Left ventricle myocardium superior (tissue), 1 donor: ENCODE results near the gene FGFR1OP2. TPM values are rescaled to one million over a fixed set of nuclear protein-coding genes. Genes with fewer than 3 reads are reported as not detected.
"Not testable (repeated sequence)": the region's sequence is repeated elsewhere in the genome, so short reads cannot be mapped to it uniquely, and the experiment has no call there.

ENCODE experiments used
- ATAC-seq: fragments of 200-7000 bp; cut with Tn5 transposase; one replicate; pipeline ENCODE4 v1.9.1; 2020; ENCODE audit warnings: mild to moderate bottlenecking, moderate library complexity
- DNase-seq: peaks from one replicate; pipeline ENCODE4 v3.0.0-alpha.2; 2020
- intact Hi-C: fragments of 100-400 bp; cut with micrococcal nuclease; formaldehyde crosslinking; loops from one replicate; pipeline ENCODE4 v1.11.0; 2022
- total RNA-seq: library from RNA; stranded (reverse); fragmentation: NEBNext Ultra II Directional; extraction: Animal tissue kit (Norgen Biotek cat#: 25700); gene quantifications from one replicate; pipeline ENCODE4 v1.2.1, GENCODE V29; 2021
- donor health status: DM: no; HTN: yes; CAD: no; lungs with severe emphysema.

Gene FGFR1OP2
- total RNA-seq, 1 donor from 2014 or later: 34.7 TPM

DNA sequence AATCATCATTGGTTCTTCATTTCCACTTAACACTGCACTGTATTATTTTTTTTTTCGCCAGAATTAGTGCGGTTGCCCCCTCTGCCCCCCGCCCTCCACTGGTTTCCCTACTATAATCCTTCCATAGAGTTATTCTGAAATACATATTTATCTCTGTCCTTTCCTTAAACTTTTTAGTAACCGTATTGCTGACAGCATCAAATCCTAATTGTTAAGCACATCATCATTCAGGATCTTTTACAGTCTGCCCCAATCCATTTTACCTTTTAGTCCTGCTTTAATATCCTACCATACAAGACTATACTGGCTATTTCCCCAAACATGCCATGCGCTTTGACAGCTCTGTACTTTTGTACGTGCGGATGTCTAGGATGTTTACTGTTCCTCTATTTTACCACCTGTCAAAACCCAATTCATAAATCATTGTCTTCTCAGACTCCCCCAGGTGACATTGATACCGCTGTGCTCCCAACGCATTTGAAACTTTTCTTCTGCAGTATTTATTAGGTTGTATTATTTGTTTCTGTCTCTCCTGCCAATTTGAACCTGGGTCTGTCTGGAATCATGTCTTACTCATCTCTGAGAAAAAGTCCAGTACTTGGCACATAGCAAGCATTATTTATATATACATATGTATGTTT lies 1.0 kb downstream of the FGFR1OP2 start:
- ATAC-seq (no peak), DNase-seq (no peak)
- intact Hi-C loops: loop anchor here (10.0 kb wide), 1 partner anchor 75 kb away; the partner anchor contains the start of gene TM7SF3

DNA sequence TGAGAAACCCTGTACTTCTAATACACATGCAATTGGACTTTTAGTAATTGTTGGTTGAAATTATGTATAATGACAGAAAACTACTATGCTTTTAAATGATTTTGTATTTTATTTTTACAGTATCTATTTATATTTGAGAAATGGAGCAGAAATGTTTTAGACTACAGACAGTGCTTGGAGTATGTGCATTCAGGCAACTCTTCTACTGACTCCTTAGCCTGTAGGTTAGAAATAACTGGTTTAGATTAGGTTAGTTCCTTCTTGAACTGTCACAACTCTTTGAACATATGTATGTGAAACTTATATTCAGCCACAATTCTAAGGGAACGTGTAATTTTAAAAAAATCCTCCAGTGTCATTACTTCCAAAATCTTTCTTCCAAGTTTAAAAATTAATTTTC lies 1.7 kb downstream of the FGFR1OP2 start:
- no peak for ATAC-seq
- intact Hi-C loops: loop anchor here (10.0 kb wide), 1 partner anchor 75 kb away; the partner anchor contains the start of gene TM7SF3

DNA sequence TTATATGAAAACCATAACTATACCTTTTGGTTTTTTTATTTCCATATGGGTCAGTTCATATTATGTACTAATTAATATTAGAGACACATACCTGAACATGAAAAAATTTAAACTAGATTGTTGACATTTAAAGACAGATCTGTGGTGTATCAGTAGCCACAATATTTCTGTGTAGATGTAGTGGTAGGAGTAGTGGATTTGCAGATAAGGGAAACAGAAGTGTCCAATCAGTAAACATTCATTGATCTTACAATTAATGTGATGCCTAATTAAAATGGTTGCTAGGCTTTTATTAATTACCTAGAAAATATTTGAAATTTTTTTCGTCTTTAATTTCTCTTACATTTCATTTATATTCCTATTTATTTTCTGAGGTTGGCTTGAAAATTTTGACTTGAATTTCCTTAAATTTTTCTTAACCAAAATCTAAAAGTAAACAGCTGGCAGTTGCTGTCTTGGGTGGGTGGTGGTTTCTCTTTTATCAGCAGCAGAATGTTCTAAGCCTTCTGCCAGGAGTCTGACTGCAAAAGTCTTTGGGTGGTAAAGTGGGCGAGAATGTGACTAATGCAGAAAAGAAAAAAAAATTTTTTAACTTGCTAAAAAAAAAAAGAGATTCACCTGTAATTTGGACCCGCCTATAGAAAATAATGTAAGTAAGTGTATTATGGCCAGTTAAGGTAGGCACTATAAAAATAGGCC lies 2.4 kb downstream of the FGFR1OP2 start:
- ATAC-seq: no peak
- no peak for DNase-seq
- intact Hi-C loops: no loop called here

More for the DNA sequence above, 1.7 kb downstream of the FGFR1OP2 start:
- DNase-seq: no peak

DNA sequence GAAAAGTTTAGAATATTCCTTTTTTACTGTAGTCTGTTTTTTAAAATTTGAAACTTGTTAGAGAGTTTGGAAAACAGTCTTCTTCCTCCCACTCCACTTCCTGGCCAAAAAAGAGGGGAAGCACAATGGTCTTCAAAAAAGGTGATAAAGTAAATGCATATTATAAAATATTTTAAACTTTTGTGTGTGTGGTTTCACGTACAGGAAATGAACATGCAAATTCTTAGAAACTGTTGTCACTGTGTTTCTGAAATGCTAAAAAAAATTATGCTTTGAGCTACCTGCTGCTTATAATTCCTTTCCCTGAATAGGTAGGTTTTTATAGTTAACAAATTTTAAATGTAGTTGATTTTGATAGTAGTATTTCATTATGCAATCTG lies 2.9 kb downstream of the FGFR1OP2 start:
- DNase-seq: no peak
- no peak for ATAC-seq
- intact Hi-C loops: no loop called here

DNA sequence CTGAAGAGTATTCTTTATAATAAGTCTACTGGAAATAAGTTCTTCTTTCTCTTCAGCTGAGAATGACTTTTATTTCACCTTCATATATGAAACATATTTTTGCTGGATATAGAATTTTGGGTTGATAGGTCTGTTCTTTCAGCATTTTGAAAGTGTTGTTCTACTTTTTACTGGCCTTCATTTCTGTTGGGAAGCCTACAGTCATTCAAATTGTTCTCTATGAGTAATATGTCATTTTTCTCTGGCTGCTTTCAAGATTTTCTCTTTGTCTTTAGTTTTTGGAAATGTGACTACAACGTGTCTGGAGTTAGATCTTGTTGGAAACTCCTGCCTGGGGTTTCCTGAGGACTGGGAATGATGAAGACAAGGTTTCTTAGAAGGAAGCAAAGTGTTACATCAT lies 10.0 kb downstream of the FGFR1OP2 start:
- ATAC-seq: no peak
- intact Hi-C loops: no loop called here
- DNase-seq: no peak

DNA sequence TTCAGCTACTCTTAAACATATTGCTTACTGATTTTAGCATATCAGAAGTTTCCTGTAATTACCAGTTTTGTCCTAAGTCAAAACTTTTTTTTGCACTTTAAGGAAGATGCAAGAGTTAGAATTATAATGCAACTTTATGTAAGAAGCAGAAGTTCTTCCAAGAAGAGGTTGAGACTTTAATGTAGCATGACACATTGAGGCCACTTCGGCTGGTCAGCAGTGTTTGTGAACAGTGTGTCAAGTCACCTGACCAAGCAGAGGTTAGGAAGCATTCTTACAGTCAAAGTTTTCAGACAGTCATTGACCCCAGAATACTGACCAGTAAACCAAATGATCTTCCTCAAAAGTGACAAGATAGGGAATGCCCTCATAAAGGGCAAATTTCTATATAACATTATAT lies 15.2 kb downstream of the FGFR1OP2 start:
- ATAC-seq (peak; percentile 41), DNase-seq (no peak)
- intact Hi-C loops: no loop called here

DNA sequence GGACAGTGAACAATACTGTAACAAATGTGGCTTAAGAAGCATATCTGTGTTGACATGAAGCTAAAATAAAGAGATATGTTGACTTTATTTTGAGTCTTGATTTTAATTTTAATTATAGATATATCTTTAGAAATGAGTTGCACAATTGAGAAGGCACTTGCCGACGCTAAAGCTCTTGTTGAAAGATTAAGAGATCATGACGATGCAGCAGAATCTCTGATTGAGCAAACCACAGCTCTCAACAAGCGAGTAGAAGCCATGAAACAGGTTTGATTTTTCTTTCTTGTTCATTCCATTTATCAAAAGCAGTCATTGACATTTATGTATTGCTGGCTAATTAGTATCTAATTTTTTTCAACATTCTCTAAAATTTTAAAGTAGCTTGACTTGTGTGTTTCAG lies 15.8 kb downstream of the FGFR1OP2 start:
- intact Hi-C loops: no loop called here
- DNase-seq: no peak
- no peak for ATAC-seq

DNA sequence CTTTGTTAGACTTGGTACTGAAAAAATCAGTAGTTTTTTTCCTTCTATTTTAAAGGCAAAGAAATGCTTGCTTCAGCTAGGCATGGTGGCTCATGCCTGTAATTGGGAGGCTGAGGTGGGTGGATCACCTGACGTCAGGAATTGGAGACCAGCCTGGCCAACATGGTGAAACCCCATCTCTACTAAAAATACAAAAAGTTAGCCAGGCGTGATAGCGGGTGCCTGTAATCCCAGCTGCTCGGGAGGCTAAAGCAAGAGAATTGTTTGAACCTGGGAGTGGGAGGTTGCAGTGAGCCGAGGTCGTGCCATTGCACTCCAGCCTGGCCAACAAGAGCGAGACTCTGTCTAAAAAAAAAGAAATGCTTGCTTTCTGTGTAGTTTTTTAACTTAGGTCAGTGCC lies 23.1 kb downstream of the FGFR1OP2 start:
- intact Hi-C loops, ATAC-seq, DNase-seq: not testable (repeated sequence)

DNA sequence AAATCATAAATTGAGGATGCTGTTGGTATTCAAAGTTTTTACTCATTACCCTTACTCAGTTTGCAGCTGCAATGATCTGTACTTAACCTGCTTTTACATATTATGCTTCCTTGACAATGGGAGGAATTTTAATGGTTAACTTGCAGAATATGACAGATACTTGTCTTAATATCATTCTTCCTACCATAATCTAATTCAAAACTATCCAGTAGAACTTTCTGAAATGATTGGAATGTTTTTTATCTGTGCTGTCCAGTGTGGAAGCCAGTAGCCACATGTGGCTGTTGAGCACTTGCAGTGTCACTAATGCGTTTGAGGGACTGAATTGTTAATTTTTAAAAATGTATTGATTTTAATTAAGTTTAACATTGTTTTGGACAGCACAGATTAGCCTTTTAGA lies 23.5 kb downstream of the FGFR1OP2 start:
- ATAC-seq (no peak), DNase-seq (no peak)
- intact Hi-C loops: no loop called here

DNA sequence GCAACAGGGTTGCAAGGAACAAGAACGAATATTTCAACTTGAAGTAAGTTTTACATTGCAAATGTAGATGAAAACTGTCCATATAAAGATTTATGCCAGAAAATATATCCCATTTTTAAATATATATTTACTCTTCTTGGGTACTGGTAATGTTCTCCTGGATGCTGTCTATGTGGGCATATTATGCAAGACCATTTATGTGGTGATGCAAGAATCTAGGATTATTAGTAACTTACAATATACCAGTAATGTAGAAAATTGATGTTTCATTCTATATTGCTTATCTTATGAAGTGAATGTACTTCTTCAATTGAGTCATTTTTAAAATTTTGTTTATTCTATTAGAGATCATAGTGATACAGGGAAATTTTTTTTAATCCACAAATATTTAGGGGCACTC lies 25.1 kb downstream of the FGFR1OP2 start:
- DNase-seq (no peak), ATAC-seq (no peak)
- intact Hi-C loops: no loop called here

DNA sequence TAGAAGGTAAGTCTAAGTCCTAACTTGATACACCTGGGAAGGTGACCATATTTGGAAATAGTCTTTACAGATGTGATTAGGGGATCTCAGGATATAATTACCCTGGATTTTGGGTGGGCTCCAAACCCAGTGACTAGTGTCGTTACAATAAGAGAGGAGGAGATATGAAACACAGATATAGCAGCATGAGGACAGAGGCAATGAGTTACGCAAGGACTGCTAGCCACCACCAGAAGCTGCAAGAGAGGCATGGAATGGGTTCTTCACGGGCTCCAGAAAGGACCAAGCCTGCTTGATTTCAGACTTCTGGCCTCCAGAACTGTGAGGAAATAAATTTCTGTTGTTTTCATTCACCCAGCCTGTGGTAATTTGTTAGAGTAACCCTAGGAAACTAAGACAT lies 28.6 kb downstream of the FGFR1OP2 start:
- intact Hi-C loops: no loop called here
- DNase-seq: no peak
- no peak for ATAC-seq

DNA sequence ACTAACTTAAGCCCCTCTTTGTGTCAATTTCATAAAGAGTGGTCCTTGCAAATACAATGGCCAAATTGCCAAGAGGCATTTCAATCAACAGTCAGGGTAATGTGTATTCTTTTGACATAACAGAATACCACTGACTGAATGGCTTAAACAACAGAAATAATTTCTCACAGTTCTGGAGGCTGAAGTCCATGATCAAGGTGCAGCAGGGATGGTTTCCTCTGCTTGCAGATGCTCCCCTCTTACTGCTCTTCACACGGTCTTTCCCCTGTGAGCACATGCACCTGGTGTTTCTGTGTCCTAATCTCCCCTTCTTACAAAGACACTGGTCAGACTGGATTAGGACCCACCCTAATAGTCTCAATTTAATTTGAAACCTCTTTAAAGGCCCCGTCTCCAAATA lies 31.9 kb downstream of the FGFR1OP2 start:
- ATAC-seq (no peak), DNase-seq (no peak)
- intact Hi-C loops: no loop called here

DNA sequence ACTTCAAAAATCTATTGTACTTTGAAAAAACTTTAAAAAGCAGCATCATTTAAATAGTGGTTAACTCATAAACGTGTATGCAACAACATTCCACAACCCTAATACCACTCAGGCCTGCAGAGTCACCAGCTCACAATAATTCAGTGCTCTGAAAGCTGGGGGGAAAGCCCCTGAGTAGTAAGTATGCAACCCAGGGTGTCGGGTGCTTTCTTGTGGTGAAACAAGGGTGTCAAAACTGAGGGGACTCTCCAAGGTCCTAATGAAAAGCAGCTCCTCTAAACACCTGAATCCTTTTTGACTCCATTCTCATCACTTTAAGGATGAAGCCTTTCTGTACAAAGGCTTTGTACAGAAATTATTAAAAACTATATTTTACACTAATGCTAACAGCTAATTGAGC lies 33.7 kb downstream of the FGFR1OP2 start:
- ATAC-seq (no peak), DNase-seq (no peak)
- intact Hi-C loops: no loop called here

DNA sequence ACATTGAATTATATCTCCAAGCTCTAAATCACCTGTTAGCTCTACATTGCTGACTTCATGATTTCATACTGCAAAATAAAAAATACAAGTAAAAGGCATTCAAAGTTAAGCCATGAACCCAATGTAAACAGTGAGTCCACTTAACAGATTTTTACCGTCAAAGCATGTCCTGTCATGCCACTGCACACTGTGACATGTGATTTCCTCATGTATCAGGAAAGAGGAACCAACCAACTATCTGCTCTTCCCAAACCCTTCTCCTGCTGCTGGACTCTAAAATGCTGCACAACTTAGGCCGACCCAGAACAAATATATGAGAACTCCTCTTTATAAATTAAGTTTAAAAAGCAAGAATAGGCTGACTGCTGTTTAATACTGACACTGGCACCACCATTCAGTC lies 38.4 kb downstream of the FGFR1OP2 start:
- intact Hi-C loops: no loop called here
- DNase-seq (no peak), ATAC-seq (no peak)

DNA sequence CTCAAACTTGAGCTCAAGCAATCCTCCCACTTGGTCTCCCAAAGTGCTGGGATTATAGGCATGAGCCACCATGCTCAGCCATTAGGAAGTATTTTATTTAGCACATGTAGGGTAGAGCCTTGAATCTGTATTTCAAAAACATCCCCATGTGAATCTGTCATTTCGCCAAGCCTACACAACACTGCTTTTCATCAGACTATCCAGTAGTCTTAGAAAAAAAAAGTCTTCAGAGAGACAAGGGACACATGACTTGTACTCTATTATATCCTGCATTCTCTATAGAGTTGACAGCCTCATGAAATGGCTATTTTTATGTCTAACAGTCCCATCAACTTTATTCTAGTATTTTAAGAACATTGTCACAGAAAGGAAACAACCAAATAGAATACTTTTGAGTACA lies 40.5 kb downstream of the FGFR1OP2 start:
- ATAC-seq: no peak
- intact Hi-C loops: no loop called here
- DNase-seq: no peak

DNA sequence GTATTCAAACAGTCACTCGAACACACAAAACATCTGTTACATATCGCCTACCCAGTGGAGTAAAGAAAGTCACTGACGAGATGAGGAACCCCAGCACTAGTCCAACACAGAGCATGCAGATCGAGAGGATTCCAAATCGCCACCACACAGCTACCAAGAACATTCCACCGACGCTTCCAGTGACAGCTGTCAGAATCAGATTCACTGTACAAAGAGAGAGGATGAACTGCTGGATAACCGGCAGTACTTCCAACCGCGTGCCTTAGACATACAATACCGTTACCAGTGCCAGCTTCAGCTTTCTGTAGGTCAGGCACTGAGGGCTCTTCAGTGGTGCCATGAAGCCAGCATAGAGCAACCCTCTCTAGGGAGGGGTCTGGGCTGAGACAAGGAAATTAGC lies 41.5 kb downstream of the FGFR1OP2 start:
- intact Hi-C loops: no loop called here
- ATAC-seq: no peak
- no peak for DNase-seq

DNA sequence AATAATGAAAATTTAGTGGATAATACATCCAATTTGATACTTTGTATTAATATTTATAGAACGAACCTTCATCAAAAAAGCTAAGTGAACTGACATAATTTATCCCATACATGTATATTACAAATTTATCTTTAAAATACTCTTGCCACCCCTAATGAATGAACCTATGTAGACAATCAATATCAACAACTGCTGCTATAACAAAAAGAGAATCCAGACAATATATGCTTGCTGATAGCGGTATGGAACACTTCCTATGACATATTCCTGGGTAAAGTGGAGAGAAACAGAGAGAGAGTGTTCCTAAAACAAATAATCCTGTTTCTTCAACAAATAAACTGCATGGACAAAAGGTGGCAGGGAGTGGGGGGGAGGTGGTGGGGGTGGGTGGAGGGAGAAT lies 44.6 kb downstream of the FGFR1OP2 start:
- no peak for ATAC-seq
- DNase-seq: no peak
- intact Hi-C loops: no loop called here

DNA sequence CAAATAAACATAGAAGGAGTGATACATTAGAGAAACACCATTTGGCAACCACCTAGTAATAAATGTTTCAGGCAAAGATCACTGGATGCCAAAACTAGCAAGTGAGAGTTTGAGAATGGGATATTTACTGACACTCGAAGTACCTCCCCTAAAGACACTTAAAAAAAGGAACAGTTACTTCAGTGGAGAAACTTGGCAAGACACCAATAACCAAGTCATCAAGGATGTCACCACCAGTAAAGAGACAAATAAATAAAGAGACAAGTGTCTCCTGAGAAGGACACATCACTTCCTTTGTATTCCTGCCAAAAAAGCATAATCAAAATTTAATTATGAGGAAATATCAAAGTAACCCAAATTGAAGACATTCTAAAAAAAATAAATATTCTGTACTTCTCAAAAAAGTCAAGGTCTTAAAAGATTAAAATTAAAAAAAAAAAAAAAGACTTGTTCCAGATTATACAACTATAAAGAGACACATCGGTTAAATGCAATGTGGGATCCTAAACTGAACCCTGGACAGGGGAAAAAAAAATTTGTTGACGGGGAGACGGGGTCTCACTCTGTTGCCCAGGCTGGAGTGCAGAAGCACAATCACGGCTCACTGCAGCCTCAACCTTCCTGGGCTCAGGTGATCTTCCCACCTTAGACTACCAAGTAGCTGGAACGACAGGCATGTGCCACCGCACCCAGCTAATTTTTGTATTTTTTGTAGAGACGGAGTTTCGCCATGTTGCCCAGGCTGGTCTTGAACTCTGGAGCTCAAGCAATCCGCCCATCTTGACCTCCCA lies 49.6 kb downstream of the FGFR1OP2 start:
- ATAC-seq: peak; percentile 64
- intact Hi-C loops: no loop called here
- DNase-seq: no peak

DNA sequence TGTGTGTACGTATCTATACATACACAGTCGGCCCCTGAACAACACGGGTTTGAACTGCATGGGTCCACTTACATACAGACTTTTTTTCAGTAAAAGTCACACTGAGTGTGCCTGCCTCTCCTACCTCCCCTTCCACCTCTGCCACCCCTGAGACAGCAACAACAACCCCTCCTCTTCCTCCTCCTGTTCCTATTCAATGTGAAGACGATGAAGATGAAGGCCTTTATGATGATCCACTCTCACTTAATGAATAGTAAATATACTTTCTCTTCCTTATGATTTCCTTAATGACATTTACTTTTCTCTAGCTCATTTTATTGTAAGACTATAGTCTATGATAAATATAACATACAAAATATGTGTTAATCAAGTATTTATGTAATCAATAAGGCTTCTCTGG lies 50.4 kb downstream of the FGFR1OP2 start:
- intact Hi-C loops: no loop called here
- DNase-seq (no peak), ATAC-seq (no peak)

DNA sequence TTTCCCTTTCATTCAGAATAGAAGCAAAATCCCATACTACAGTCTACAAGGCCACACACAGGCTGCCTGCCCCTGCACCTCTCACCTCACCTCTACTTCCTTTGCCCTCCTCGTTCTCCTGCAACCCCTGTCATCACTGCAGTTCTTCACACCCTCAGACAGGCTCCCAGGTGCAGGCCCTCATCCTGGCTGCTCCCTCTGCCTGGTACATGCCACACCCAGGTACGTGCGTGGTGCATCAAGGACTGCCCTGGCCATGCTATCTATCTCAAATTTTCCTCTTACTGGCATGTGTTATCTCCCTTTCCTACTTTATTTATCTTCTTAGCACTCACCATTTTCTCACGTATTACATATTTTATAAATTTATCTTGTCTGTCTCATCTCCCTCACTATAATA lies 51.6 kb downstream of the FGFR1OP2 start:
- peak; percentile 32 for ATAC-seq
- intact Hi-C loops: no loop called here
- DNase-seq: no peak
